ENCODE data around the gene SPSB3. TPM values are rescaled to one million over a fixed set of nuclear protein-coding genes. Genes with fewer than 3 reads are reported as not detected.
A peak's percentile ranks its signal among the peaks of the same experiment; 100 is the strongest.

Gene SPSB3
- total and polyA plus RNA-seq, 10 donors = 41.4 to 266 (median 90.0) TPM

DNA sequence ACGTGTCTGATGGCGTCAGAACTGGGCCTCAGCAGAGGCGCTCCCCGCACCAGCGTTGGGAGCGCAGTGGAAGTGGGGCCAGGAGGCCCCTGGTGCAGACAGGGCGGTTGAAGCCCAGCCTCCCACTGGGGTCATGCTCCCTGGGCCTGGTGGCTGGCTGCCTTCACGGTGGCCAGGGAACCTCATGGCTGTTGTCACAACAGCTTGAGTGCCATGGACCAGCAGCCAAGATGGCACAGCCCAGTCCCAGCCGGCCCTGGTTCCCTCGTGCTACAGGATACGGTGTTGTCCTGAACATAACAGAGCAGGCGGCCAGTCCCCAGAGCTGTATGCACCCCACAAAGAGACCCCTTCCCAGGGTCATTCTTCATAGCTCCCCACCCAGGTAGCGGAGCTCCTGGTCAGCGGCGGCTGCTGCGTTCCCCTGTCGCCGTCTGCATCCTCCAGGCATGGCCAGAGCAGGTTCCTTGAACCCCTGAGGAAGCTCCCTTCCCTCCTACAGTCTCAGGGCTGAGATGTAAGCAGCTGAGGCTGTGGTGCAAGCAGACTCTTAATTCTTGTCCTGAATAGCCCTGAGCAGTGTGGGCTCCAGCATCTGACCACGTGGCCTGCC, 40.7 kb downstream of the SPSB3 start:
- H3K9me3 ChIP-seq = no peaks in the 10 kb centered on the region
- intact Hi-C loops (cut with DNase I; ENCODE audit: low total_unique reads) = no loop called here
- WGBS, 5 donors = 92 to 96% (median 95%) methylated on average over 15 to 19 of the region's 19 CpGs
- H3K4me3 ChIP-seq = no peak overlapping the region
- DNase-seq = no peak
- TF ChIP-seq, protein P1, sequence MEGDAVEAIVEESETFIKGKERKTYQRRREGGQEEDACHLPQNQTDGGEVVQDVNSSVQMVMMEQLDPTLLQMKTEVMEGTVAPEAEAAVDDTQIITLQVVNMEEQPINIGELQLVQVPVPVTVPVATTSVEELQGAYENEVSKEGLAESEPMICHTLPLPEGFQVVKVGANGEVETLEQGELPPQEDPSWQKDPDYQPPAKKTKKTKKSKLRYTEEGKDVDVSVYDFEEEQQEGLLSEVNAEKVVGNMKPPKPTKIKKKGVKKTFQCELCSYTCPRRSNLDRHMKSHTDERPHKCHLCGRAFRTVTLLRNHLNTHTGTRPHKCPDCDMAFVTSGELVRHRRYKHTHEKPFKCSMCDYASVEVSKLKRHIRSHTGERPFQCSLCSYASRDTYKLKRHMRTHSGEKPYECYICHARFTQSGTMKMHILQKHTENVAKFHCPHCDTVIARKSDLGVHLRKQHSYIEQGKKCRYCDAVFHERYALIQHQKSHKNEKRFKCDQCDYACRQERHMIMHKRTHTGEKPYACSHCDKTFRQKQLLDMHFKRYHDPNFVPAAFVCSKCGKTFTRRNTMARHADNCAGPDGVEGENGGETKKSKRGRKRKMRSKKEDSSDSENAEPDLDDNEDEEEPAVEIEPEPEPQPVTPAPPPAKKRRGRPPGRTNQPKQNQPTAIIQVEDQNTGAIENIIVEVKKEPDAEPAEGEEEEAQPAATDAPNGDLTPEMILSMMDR (IDR thresholded peaks at IDR 0.05 in 8 of 11, conservative IDR thresholded peaks at IDR 0.05 in 3 of 11) = no peak
- no peaks in the 10 kb centered on the region for H3K27me3 ChIP-seq (replicated peaks in 1 of 7)
- no peaks in the 10 kb centered on the region for H3K4me1 ChIP-seq
- no peak overlapping the region for H3K27ac ChIP-seq
- peaks cover 0 to 65% (median 49%) of the 10 kb centered on the region in 6 donors for H3K36me3 ChIP-seq

DNA sequence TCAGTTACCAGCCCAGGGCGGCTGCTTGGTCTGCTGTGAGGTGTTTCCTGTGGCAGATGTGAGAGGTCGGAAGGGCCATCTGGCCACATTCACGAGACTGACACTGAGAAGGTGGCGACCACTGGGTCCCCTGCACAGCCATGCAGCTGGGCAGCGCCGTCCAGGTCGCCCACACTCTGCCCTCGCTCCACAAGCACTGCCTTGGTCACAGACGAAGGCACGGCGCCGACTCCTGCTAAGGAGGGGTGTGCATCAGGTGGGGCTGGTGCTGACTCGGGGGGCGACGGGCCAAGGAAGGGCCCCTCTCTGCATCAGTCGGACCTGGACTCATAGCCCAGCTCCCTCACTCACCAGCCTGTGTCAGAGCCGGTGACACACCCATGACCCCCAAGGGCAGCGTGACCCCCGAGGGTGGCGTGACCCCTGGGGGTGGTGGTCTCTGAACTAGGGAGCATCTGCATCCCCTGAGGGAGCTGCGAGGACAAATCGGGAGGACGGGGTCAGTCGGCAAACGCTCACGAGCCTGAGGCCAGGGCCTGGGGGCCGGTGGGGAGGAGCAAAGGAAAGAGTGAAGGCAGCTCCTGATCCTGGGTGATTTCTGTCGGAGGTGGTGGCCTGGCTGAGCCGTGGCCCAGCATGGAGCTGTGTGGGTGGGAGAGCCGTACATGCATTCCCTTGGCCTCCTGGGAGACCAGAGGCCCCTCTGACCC, 41.4 kb downstream of the SPSB3 start:
- no peak for DNase-seq
- Histone ChIP-seq H3K36me3 (peaks cover 0 to 58% (median 43%) of the 10 kb centered on the region in 6 donors), H3K27ac (no peak overlapping the region), H3K9me3 (no peaks in the 10 kb centered on the region), H3K4me1 (no peaks in the 10 kb centered on the region), H3K4me3 (no peak overlapping the region), H3K27me3 (replicated peaks in 1 of 7) (no peaks in the 10 kb centered on the region)
- TF ChIP-seq, protein P1 (IDR thresholded peaks at IDR 0.05 in 8 of 11, conservative IDR thresholded peaks at IDR 0.05 in 3 of 11) = no peak
- TF ChIP-seq POLR2AphosphoS5 (IDR thresholded peaks at IDR 0.05) = peak in 1 of 3 donors; percentile 16
- WGBS, 5 donors = 91 to 95% (median 95%) methylated on average over 24 to 30 of the region's 30 CpGs
- intact Hi-C loops (cut with DNase I; ENCODE audit: low total_unique reads) = no loop called here

DNA sequence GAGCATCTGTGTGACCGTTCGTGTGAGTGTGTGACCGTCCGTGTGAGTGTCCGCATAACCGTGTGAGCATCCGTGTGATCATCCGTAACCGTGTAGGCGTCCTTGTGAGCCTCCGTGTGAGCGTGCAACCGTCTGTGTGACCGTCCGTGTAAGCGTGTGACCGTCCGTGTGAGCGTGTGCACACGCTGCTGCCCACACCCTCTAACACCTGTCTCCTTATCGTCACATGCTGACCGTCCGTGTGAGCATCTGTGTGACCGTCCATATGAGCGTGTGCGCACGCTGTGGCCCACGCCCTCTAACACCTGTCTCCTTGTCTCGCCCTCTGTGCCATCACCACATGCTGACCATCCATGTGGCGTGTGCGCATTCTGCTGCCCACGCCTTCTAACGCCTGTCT, 42.1 kb downstream of the SPSB3 start:
- DNase-seq = no peak
- Histone ChIP-seq H3K4me3 (no peak overlapping the region), H3K27ac (no peak overlapping the region), H3K36me3 (peaks cover 0 to 51% (median 36%) of the 10 kb centered on the region in 6 donors), H3K9me3 (no peaks in the 10 kb centered on the region), H3K4me1 (no peaks in the 10 kb centered on the region), H3K27me3 (replicated peaks in 1 of 7) (no peaks in the 10 kb centered on the region)
- intact Hi-C loops (cut with DNase I; ENCODE audit: low total_unique reads) = no loop called here
- TF ChIP-seq POLR2AphosphoS5 (IDR thresholded peaks at IDR 0.05) (no peak), POLR2A (IDR thresholded peaks at IDR 0.05) (no peak)
- TF ChIP-seq, protein P1 (IDR thresholded peaks at IDR 0.05 in 8 of 11, conservative IDR thresholded peaks at IDR 0.05 in 3 of 11) = no peak
- 97 to 99% (median 98%) methylated on average over 33 of the region's 33 CpGs for WGBS, 5 donors

DNA sequence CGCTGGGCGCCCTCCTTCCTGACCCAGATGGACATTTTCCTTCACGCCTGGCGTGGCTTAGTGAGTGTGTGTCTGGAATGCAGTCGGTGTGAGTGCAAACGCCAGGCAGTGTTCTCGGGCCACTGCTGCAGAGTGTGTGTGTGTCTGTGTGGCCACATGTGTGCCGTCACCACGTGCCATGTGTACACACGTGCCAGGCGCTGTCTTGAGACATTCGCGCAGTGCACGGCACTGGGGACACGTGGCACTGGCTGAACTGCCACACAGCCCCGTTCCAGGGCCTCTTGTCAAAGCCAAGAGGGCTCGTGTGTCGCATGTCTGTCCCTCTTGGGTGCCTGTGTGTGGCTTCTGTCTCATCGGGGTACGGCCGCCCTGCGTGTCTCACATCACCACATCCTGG, 47.6 kb downstream of the SPSB3 start:
- H3K27ac ChIP-seq = no peak overlapping the region
- no peak for DNase-seq
- 98 to 100% (median 99%) methylated on average over 12 to 22 of the region's 22 CpGs for WGBS, 5 donors
- intact Hi-C loops (cut with DNase I; ENCODE audit: low total_unique reads) = no loop called here
- no peak overlapping the region for H3K4me3 ChIP-seq
- H3K4me1 ChIP-seq = peaks cover 0 to 9% (median 0%) of the 10 kb centered on the region in 6 donors
- no peaks in the 10 kb centered on the region for H3K27me3 ChIP-seq (replicated peaks in 1 of 7)
- TF ChIP-seq, protein P1 (IDR thresholded peaks at IDR 0.05 in 8 of 11, conservative IDR thresholded peaks at IDR 0.05 in 3 of 11) = no peak
- TF ChIP-seq POLR2AphosphoS5 (IDR thresholded peaks at IDR 0.05) (no peak), POLR2A (IDR thresholded peaks at IDR 0.05) (no peak)
- peaks cover 0 to 54% (median 47%) of the 10 kb centered on the region in 6 donors for H3K36me3 ChIP-seq
- no peaks in the 10 kb centered on the region for H3K9me3 ChIP-seq
